ENCODE results near the gene PRDM7.
A peak's percentile ranks its signal among the peaks of the same experiment; 100 is the strongest.

Gene PRDM7

DNA sequence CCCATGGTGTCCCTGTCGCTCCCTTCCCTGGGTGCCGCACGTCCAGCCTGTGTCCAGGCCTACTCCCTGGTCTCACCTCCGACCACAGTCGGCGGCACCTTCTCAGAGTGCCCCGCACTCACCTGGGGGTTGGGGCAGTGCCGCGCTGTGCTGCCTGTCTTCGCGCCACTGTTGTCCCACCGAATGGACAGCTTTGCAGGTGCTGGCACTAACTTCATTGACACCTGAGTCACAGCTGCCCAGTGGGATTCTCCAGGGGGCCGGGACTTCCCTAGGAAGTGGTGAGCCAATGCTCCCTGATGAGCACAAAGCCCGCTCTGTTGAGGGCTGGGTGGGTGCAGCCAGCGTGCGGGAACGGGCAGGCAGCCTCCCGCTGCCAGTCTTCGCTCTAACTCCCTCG, 33.6 kb downstream of the PRDM7 start:
- no peaks in the 10 kb centered on the region for H3K27me3 ChIP-seq (ENCODE audit: insufficient read depth, poor library complexity, severe bottlenecking)
- no peak for DNase-seq (ENCODE audit: low spot score)
- H3K9me3 ChIP-seq (ENCODE audit: severe bottlenecking): no peaks in the 10 kb centered on the region
- H3K4me3 ChIP-seq (ENCODE audit: severe bottlenecking): no peak overlapping the region
- H3K4me1 ChIP-seq (ENCODE audit: insufficient read depth, poor library complexity, severe bottlenecking): peaks cover 19% of the 10 kb centered on the region
- peaks cover 18% of the 10 kb centered on the region for H3K36me3 ChIP-seq (ENCODE audit: low read depth)
- no peak for ATAC-seq (ENCODE audit: low read depth)
- TF ChIP-seq CTCF (IDR thresholded peaks at IDR 0.05; ENCODE audit: poor library complexity, severe bottlenecking): no peak
- peak overlapping the region; percentile 10 for H3K27ac ChIP-seq (ENCODE audit: poor library complexity, severe bottlenecking)

- H3K27me3 ChIP-seq (ENCODE audit: insufficient read depth, poor library complexity, severe bottlenecking): no peaks in the 10 kb centered on the region
- DNase-seq (ENCODE audit: low spot score) (no peak), ATAC-seq (ENCODE audit: low read depth) (no peak)
- H3K4me1 ChIP-seq (ENCODE audit: insufficient read depth, poor library complexity, severe bottlenecking): peaks cover 19% of the 10 kb centered on the region
- no peak overlapping the region for H3K27ac ChIP-seq (ENCODE audit: poor library complexity, severe bottlenecking)
- no peak overlapping the region for H3K4me3 ChIP-seq (ENCODE audit: severe bottlenecking)
- H3K36me3 ChIP-seq (ENCODE audit: low read depth): peaks cover 23% of the 10 kb centered on the region
- H3K9me3 ChIP-seq (ENCODE audit: severe bottlenecking): no peaks in the 10 kb centered on the region
- TF ChIP-seq CTCF (IDR thresholded peaks at IDR 0.05; ENCODE audit: poor library complexity, severe bottlenecking): no peak
These were observed 34.1 kb downstream of the PRDM7 start for GRCh38 chr16:90042946-90043514.

GRCh38 chr16:90041896-90042473, 35.1 kb downstream of the PRDM7 start:
- Histone ChIP-seq H3K4me3 (ENCODE audit: severe bottlenecking) (no peak overlapping the region), H3K9me3 (ENCODE audit: severe bottlenecking) (no peaks in the 10 kb centered on the region), H3K27me3 (ENCODE audit: insufficient read depth, poor library complexity, severe bottlenecking) (no peaks in the 10 kb centered on the region), H3K27ac (ENCODE audit: poor library complexity, severe bottlenecking) (no peak overlapping the region), H3K36me3 (ENCODE audit: low read depth) (peaks cover 30% of the 10 kb centered on the region), H3K4me1 (ENCODE audit: insufficient read depth, poor library complexity, severe bottlenecking) (peaks cover 14% of the 10 kb centered on the region)
- TF ChIP-seq CTCF (IDR thresholded peaks at IDR 0.05; ENCODE audit: poor library complexity, severe bottlenecking): no peak
- DNase-seq (ENCODE audit: low spot score) (no peak), ATAC-seq (ENCODE audit: low read depth) (no peak)

GRCh38 chr16:90040152-90041023, 36.7 kb downstream of the PRDM7 start:
- no peaks in the 10 kb centered on the region for H3K9me3 ChIP-seq (ENCODE audit: severe bottlenecking)
- DNase-seq (ENCODE audit: low spot score): no peak
- peaks cover 46% of the 10 kb centered on the region for H3K36me3 ChIP-seq (ENCODE audit: low read depth)
- H3K4me1 ChIP-seq (ENCODE audit: insufficient read depth, poor library complexity, severe bottlenecking): peaks cover 12% of the 10 kb centered on the region
- ATAC-seq (ENCODE audit: low read depth): no peak
- TF ChIP-seq CTCF (IDR thresholded peaks at IDR 0.05; ENCODE audit: poor library complexity, severe bottlenecking): no peak
- no peaks in the 10 kb centered on the region for H3K27me3 ChIP-seq (ENCODE audit: insufficient read depth, poor library complexity, severe bottlenecking)
- no peak overlapping the region for H3K4me3 ChIP-seq (ENCODE audit: severe bottlenecking)
- H3K27ac ChIP-seq (ENCODE audit: poor library complexity, severe bottlenecking): no peak overlapping the region

Measured in RWPE2 (cell line).